Measurements from ENCODE around the gene BANF1. TPM values are rescaled to one million over a fixed set of nuclear protein-coding genes. Genes with fewer than 3 reads are reported as not detected.

Gene BANF1
- total and polyA plus RNA-seq, 2 donors (not counting 1 experiment from before 2014, with no cell fraction given) = 74.3 to 99.3 TPM

DNA sequence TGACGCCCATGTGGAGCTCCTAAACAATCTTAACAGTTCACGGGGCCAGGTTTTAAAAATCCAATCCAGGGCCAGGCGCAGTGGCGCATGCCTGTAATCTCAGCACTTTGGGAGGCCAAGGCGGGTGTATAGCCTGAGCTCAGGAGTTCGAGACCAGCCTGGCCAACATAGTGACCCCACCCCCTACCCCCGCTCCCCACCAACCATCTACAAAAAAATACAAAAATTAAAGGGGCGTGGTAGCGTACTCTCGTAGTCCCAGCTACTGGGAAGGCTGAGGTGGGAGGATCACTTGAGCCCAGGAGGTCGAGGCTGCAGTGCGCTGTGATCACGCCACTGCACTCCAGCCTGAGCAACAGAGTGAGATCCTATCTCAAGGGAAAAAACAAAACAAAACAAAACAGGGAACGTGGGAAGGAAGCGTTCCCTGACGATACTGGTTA lies 41.5 kb upstream of the BANF1 start:
- ATAC-seq (ENCODE audit: low read depth) = no peak
- peaks cover 5 to 23% of the 10 kb centered on the region in 2 experiments for H3K36me3 ChIP-seq (replicated peaks in 1 of 2; ENCODE audit: control extremely low read depth in 1 of 2, control insufficient read depth in 1 of 2, extremely low read depth in 1 of 2, insufficient read depth in 2 of 2, low read length in 1 of 2)
- H3K4me2 ChIP-seq (replicated peaks; ENCODE audit: low read depth, low read length, poor library complexity, severe bottlenecking) = peak overlapping the region; percentile 95
- TF ChIP-seq EZH2 (IDR thresholded peaks at IDR 0.05; ENCODE audit: borderline replicate concordance, insufficient read depth, low read depth, low read length, poor library complexity, severe bottlenecking) = no peak
- TF ChIP-seq, protein P1, sequence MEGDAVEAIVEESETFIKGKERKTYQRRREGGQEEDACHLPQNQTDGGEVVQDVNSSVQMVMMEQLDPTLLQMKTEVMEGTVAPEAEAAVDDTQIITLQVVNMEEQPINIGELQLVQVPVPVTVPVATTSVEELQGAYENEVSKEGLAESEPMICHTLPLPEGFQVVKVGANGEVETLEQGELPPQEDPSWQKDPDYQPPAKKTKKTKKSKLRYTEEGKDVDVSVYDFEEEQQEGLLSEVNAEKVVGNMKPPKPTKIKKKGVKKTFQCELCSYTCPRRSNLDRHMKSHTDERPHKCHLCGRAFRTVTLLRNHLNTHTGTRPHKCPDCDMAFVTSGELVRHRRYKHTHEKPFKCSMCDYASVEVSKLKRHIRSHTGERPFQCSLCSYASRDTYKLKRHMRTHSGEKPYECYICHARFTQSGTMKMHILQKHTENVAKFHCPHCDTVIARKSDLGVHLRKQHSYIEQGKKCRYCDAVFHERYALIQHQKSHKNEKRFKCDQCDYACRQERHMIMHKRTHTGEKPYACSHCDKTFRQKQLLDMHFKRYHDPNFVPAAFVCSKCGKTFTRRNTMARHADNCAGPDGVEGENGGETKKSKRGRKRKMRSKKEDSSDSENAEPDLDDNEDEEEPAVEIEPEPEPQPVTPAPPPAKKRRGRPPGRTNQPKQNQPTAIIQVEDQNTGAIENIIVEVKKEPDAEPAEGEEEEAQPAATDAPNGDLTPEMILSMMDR (IDR thresholded peaks at IDR 0.05) = no peak
- H3K79me2 ChIP-seq (ENCODE audit: control insufficient read depth, insufficient read depth, low read length) = peaks cover 48% of the 10 kb centered on the region
- Mint-ChIP-seq H3K27ac (peak overlapping the region; percentile 98), H3K4me3 (peak overlapping the region; percentile 98), H3K4me1 (peaks cover 52% of the 10 kb centered on the region), H3K27me3 (no peaks in the 10 kb centered on the region), H3K9me3 (ENCODE audit: insufficient read depth) (no peaks in the 10 kb centered on the region)
- H3K4me3 ChIP-seq (ENCODE audit: control extremely low read depth in 1 of 5, extremely low read depth in 1 of 5, insufficient read depth in 1 of 5, low read depth in 2 of 5, low read length in 4 of 5) = peak overlapping the region; percentile 74 to 90 (median 87)
- H3K4me1 ChIP-seq (ENCODE audit: control insufficient read depth in 2 of 2, insufficient read depth in 2 of 2, low read length in 2 of 2) = peaks cover 37 to 49% of the 10 kb centered on the region in 2 donors
- H3K9ac ChIP-seq (ENCODE audit: low read length) = peak overlapping the region; percentile 97
- peak overlapping the region; percentile 94 for H2AFZ ChIP-seq (ENCODE audit: insufficient read depth, low read depth, low read length, poor library complexity, severe bottlenecking)
- intact Hi-C loops (cut with micrococcal nuclease) = loop anchor here (1.0 kb wide), 6 partner anchors 33 to 241 kb away; partner anchors contain the start of genes BANF1, C11orf68, DRAP1 and EIF1AD
- H3K27me3 ChIP-seq (replicated peaks in 1 of 4; ENCODE audit: control extremely low read depth in 1 of 4, control insufficient read depth in 3 of 4, insufficient read depth in 4 of 4, low read length in 3 of 4) = no peaks in the 10 kb centered on the region
- 49% methylated on average over 12 of the region's 16 CpGs for WGBS (ENCODE audit: insufficient coverage)
- peaks cover 0 to 3% (median 0%) of the 10 kb centered on the region in 3 donors for H3K9me3 ChIP-seq (ENCODE audit: control extremely low read depth in 1 of 3, control insufficient read depth in 2 of 3, insufficient read depth in 1 of 3, low read length in 2 of 3)
- POLR2A ChIA-PET = interaction anchor here (0.5 to 2.2 kb wide), 11 partner anchors 10 to 837 kb away, joined by 3 to 9 read pairs (median 5); partner anchors contain the start of genes BANF1, CCDC85B, CFL1 and EIF1AD
- H4K20me1 ChIP-seq (ENCODE audit: control insufficient read depth, insufficient read depth, low read length, poor library complexity, severe bottlenecking) = peaks cover 34% of the 10 kb centered on the region
- H3K27ac ChIP-seq (ENCODE audit: low read length in 2 of 2) = peak overlapping the region; percentile 77 to 89
- CTCF ChIA-PET = interaction anchor here (1.0 to 3.4 kb wide), 4 partner anchors 32 to 76 kb away, joined by 3 to 27 read pairs (median 9); partner anchors contain the start of genes CCDC85B and FIBP
- no peak for DNase-seq
